GM18511 (cell line): Measurements from ENCODE around the gene OR2B2.

Experiments used
- ATAC-seq: cut with Tn5 transposase; IDR thresholded peaks from one replicate; pipeline ENCODE4 v1.9.1; 2021; ENCODE audit warnings: mild to moderate bottlenecking, moderate library complexity; ENCODE audit not compliant: unreplicated experiment

The OR2B2 gene

DNA sequence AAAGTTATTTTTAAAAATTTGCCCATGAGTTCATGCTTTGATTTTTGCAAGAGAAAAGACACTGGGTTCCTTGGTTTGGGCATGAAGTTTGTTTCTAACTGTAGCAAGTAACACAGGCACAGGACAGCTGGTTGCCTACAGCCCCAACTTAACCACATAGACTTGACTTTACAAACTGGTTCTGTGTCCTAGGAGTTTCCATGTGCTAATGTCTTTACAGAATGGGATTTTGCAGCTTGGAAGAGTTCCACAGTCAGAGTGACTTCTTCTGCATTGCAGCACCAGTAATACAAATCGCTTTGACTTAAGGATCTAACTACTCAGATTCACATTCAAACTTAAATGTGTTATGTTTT is 44.3 kb downstream of the OR2B2 start:
- ATAC-seq = no peak

DNA sequence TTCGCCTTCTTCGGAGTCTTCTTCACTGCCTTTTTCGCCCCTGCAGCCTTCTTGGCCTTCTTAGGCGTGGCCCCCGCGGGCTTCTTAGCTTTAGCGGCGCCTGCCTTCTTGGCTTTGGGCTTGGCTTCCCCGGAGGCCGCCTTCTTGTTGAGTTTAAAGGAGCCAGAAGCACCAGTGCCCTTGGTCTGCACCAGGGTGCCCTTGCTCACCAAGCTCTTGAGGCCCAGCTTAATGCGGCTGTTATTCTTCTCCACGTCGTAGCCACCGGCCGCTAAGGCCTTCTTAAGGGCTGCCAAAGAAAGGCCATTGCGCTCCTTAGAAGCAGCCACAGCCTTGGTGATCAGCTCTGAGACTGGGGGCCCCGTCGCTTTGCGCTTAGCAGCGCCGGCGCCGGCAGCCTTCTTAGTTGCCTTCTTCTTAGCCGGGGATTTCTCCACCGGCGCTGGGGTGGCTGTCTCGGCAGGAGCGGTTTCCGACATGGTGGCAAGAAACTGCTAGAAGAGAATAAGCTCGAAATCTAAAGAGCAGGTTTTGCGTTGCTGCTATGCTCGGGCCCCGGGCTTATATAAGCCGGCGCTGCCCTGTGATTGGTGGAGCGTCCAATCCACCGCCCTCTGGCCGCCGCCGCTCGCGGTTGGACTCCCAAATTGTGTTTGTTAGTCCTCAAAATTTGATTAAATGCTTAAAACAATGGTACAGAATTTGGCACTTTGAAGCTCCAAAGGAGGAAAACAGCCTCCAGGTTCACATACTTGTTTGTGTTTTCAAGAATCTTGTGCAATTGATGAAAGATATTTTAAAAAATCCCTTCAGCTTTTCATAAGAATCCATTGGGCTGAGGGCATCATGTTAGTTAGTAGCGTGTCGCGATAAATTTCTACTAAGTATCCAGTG is 44.9 kb downstream of the OR2B2 start:
- peak; percentile 30 for ATAC-seq

DNA sequence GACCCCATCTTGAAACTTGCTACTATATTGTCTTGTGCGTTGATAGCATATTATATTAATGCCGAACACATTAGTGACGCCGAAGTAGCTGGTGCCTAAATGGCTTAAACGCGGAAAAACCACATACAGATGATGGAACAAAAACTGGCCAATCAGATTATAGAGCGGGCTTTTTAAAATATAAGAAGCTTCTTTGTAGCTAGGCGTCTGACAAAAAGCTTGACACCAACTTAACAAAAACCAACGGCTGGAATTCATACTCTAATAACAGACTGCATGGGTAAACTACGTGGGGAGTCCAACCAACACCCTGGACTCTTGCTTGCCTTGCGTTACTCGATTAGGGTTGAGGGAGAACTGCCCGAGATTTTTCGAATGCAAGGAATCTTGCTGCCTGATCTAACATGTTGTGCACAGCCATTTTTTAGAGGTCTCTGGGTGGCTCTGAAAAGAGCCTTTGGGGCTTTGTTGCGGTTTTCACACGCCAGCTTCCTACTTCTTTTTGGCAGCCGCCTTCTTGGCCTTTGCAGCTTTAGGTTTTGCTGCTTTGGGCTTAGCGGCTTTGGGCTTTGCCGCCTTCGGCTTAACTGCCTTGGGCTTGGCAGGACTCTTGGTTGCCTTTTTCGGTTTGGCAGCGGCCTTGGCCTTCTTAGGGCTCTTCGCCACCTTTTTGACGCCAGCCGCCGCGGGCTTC is 45.7 kb downstream of the OR2B2 start:
- peak; percentile 3 for ATAC-seq

- peak; percentile 17 for ATAC-seq
These were observed 46.3 kb downstream of the OR2B2 start for GRCh38 chr6:27865850-27866356.

DNA sequence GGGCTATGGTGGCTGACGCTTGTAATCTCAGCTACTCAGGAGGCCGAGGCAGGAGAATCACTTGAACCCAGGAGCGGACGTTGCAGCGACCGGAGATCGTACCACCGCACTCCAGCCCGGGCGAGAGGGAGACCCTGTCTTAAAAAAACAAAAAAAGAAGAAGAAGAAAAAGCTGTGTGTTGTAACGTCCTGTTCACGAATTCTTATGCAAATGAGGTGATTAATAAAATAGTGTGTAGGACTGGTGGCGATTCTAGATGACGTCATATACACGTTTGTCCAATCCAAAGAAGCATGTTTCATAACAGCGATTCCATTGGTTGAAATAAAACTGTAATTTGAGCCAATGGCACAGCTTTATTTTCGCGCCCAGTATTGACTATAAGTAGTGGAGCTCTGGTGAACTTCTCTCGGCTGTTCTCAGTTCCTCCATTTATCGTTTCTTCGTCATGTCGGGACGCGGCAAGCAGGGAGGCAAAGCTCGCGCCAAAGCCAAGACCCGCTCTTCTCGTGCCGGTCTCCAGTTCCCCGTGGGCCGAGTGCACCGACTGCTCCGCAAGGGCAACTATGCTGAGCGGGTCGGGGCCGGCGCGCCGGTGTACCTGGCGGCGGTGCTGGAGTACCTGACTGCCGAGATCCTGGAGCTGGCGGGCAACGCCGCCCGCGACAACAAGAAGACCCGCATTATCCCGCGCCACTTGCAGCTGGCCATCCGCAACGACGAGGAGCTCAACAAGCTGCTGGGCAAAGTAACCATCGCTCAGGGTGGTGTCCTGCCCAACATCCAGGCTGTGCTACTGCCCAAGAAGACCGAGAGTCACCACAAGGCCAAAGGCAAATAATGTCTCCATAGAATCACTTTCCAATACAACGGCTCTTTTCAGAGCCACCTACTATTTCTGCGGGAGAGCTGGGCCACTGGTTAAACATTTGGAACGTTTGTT is 47.0 kb downstream of the OR2B2 start:
- ATAC-seq = peak; percentile 59

- peak; percentile 6 for ATAC-seq
These were observed 48.0 kb downstream of the OR2B2 start for GRCh38 chr6:27863962-27864905.

- no peak for ATAC-seq
These were observed 49.7 kb downstream of the OR2B2 start for GRCh38 chr6:27862396-27863066.

GRCh38 chr6:27861861-27862260 is 50.3 kb downstream of the OR2B2 start:
- no peak for ATAC-seq

- ATAC-seq = no peak
These were observed 50.8 kb downstream of the OR2B2 start for GRCh38 chr6:27861276-27861840.
